Measurements from ENCODE around the gene CHD2. TPM values are rescaled to one million over a fixed set of nuclear protein-coding genes. Genes with fewer than 3 reads are reported as not detected.

CHD2 gene
- total RNA-seq, 2 donors from 2014 or later: 76.3 to 137 TPM

- DNase-seq (ENCODE audit: low spot score): no peak
These were observed 21.5 kb upstream of the CHD2 start for GRCh38 chr15:92878593-92879053.

GRCh38 chr15:92879949-92880725 is 20.0 kb upstream of the CHD2 start:
- DNase-seq (ENCODE audit: low spot score): no peak
- intact Hi-C loops (cut with DNase I): loop anchor here (5.0 kb wide), 1 partner anchor 37 kb away; no protein-coding TSS in a partner anchor
- TF ChIP-seq POLR2A (IDR thresholded peaks at IDR 0.05) (no peak), POLR2AphosphoS5 (IDR thresholded peaks at IDR 0.05) (no peak), CTCF (IDR thresholded peaks at IDR 0.05) (no peak)
- WGBS: 95% methylated on average over 7 of the region's 7 CpGs
- no peak overlapping the region for H3K4me3 ChIP-seq
- no peaks in the 10 kb centered on the region for H3K27me3 ChIP-seq (replicated peaks; ENCODE audit: insufficient read depth)
- peak overlapping the region; percentile 94 to 100 for H3K27ac ChIP-seq
- H3K9me3 ChIP-seq: no peaks in the 10 kb centered on the region
- H3K4me1 ChIP-seq (replicated peaks): no peaks in the 10 kb centered on the region
- no peaks in the 10 kb centered on the region for H3K36me3 ChIP-seq

More at GRCh38 chr15:92878593-92879053, 21.5 kb upstream of the CHD2 start:
- 80% methylated on average over 5 of the region's 5 CpGs for WGBS
- intact Hi-C loops (cut with DNase I): no loop called here
- no peaks in the 10 kb centered on the region for H3K4me1 ChIP-seq (replicated peaks)
- H3K9me3 ChIP-seq: no peaks in the 10 kb centered on the region
- H3K4me3 ChIP-seq: no peak overlapping the region
- no peak overlapping the region for H3K27ac ChIP-seq
- no peak for TF ChIP-seq POLR2A (IDR thresholded peaks at IDR 0.05)
- no peak for TF ChIP-seq POLR2AphosphoS5 (IDR thresholded peaks at IDR 0.05)
- no peaks in the 10 kb centered on the region for H3K27me3 ChIP-seq (replicated peaks; ENCODE audit: insufficient read depth)
- no peaks in the 10 kb centered on the region for H3K36me3 ChIP-seq

- whole genome bisulfite sequencing: 36% methylated on average over 2 of the region's 2 CpGs
- no peak overlapping the region for H3K4me3 ChIP-seq
- no peaks in the 10 kb centered on the region for H3K36me3 ChIP-seq
- no peak for TF ChIP-seq POLR2AphosphoS5 (IDR thresholded peaks at IDR 0.05)
- no peak for TF ChIP-seq CTCF (IDR thresholded peaks at IDR 0.05)
- TF ChIP-seq POLR2A (IDR thresholded peaks at IDR 0.05): no peak
- H3K4me1 ChIP-seq (replicated peaks): no peaks in the 10 kb centered on the region
- DNase-seq (ENCODE audit: low spot score): no peak
- intact Hi-C loops (cut with DNase I): loop anchor here (5.0 kb wide), 1 partner anchor 37 kb away; no protein-coding TSS in a partner anchor
- H3K9me3 ChIP-seq: no peaks in the 10 kb centered on the region
- H3K27ac ChIP-seq: peak overlapping the region; percentile 94 to 100
- H3K27me3 ChIP-seq (replicated peaks; ENCODE audit: insufficient read depth): no peaks in the 10 kb centered on the region
These were observed 19.3 kb upstream of the CHD2 start for GRCh38 chr15:92880796-92881195.

GRCh38 chr15:92881211-92881754 is 18.8 kb upstream of the CHD2 start:
- 8% methylated on average over 7 of the region's 7 CpGs for WGBS
- peak; percentile 55 for DNase-seq (ENCODE audit: low spot score)
- TF ChIP-seq POLR2A (IDR thresholded peaks at IDR 0.05): no peak
- TF ChIP-seq POLR2AphosphoS5 (IDR thresholded peaks at IDR 0.05): peak; percentile 65
- no peak for TF ChIP-seq CTCF (IDR thresholded peaks at IDR 0.05)
- intact Hi-C loops (cut with DNase I): loop anchor here (5.0 kb wide), 1 partner anchor 36 kb away; no protein-coding TSS in a partner anchor
- Histone ChIP-seq H3K9me3 (no peaks in the 10 kb centered on the region), H3K27me3 (replicated peaks; ENCODE audit: insufficient read depth) (no peaks in the 10 kb centered on the region), H3K4me1 (replicated peaks) (no peaks in the 10 kb centered on the region), H3K4me3 (peak overlapping the region in 1 of 2 donors; percentile 33), H3K36me3 (no peaks in the 10 kb centered on the region), H3K27ac (peak overlapping the region; percentile 94 to 100)

- no peaks in the 10 kb centered on the region for H3K4me1 ChIP-seq (replicated peaks)
- intact Hi-C loops (cut with DNase I): loop anchor here (1.0 to 5.0 kb wide), 4 partner anchors 19 to 73 kb away; partner anchors contain the start of gene CHD2
- WGBS: 5% methylated on average over 40 of the region's 41 CpGs
- peak; percentile 96 for TF ChIP-seq POLR2A (IDR thresholded peaks at IDR 0.05)
- peak in 2 of 4 experiments; percentile 13 to 22 for TF ChIP-seq CTCF (IDR thresholded peaks at IDR 0.05)
- peak; percentile 97 for TF ChIP-seq POLR2AphosphoS5 (IDR thresholded peaks at IDR 0.05)
- peak overlapping the region; percentile 27 to 97 for H3K4me3 ChIP-seq
- no peaks in the 10 kb centered on the region for H3K9me3 ChIP-seq
- DNase-seq (ENCODE audit: low spot score): peak; percentile 99
- no peaks in the 10 kb centered on the region for H3K36me3 ChIP-seq
- H3K27me3 ChIP-seq (replicated peaks; ENCODE audit: insufficient read depth): no peaks in the 10 kb centered on the region
- peak overlapping the region; percentile 100 for H3K27ac ChIP-seq
These were observed 18.1 kb upstream of the CHD2 start for GRCh38 chr15:92881802-92882696.
